Ascending aorta (tissue), 2 donors: ENCODE data around the gene CENPC. TPM values are rescaled to one million over a fixed set of nuclear protein-coding genes. Genes with fewer than 3 reads are reported as not detected.

Experiments used
- DNase-seq, 2 donors: peaks; one replicate each; pipeline ENCODE4 v3.0.0-alpha.2; 2019; ENCODE audit warnings: low spot score in 2 of 2
- H3K27ac ChIP-seq, 2 donors: fragments of 200-600 bp; sonication (generic); one replicate each; pipeline ENCODE4 v1.5.1; 2016 to 2017; ENCODE audit warnings: mild to moderate bottlenecking in 1 of 2
- H3K27me3 ChIP-seq: fragments of 200-600 bp; sonication (generic); one replicate; pipeline ENCODE4 v1.5.1; 2017
- H3K36me3 ChIP-seq, 2 donors: fragments of 200-600 bp; sonication (generic); one replicate each; pipeline ENCODE4 v1.5.1; 2016
- H3K4me1 ChIP-seq, 2 donors: fragments of 200-600 bp; sonication (generic); one replicate each; pipeline ENCODE4 v1.5.1; 2016 to 2017; ENCODE audit warnings: mild to moderate bottlenecking in 1 of 2
- H3K4me3 ChIP-seq, 2 donors: fragments of 200-600 bp; sonication (generic); one replicate each; pipeline ENCODE4 v1.5.1; 2016 to 2017; ENCODE audit warnings: mild to moderate bottlenecking in 1 of 2
- H3K9me3 ChIP-seq, 2 donors: fragments of 200-600 bp; sonication (generic); one replicate each; pipeline ENCODE4 v1.5.1; 2016
- CTCF ChIP-seq, 3 experiments: fragments of 200-600 bp in 2 of 3; fragments of 450-650 bp in 1 of 3; sonication (generic) in 2 of 3; IDR thresholded peaks; one replicate each; pipeline ENCODE4 v1.5.1; 2016 to 2019; ENCODE audit warnings: antibody characterized with exemption in 3 of 3, mild to moderate bottlenecking in 1 of 3, moderate library complexity in 1 of 3
- intact Hi-C: fragments of 100-400 bp; cut with DNase I; formaldehyde crosslinking; loops from one replicate; pipeline ENCODE4 v1.15.1; 2023
- total RNA-seq: library from RNA; depleted of rRNA; stranded (reverse); fragments of >200 nt; gene quantifications from one replicate; pipeline ENCODE4 v1.1.0, GENCODE V29; 2016

Gene CENPC
- total RNA-seq, 1 donor from 2014 or later: 5.7 TPM

- Histone ChIP-seq H3K36me3 (peaks cover 10 to 56% of the 10 kb centered on the region in 2 donors), H3K4me1 (no peaks in the 10 kb centered on the region), H3K4me3 (no peak overlapping the region), H3K9me3 (peaks cover 0 to 10% of the 10 kb centered on the region in 2 donors), H3K27me3 (no peaks in the 10 kb centered on the region), H3K27ac (no peak overlapping the region)
- TF ChIP-seq CTCF (IDR thresholded peaks at IDR 0.05): no peak
- intact Hi-C loops: no loop called here
- no peak for DNase-seq
Measured at GRCh38 chr4:67483868-67484602, 61.3 kb downstream of the CENPC start.

GRCh38 chr4:67480810-67481209 lies 64.5 kb downstream of the CENPC start:
- peaks cover 24 to 63% of the 10 kb centered on the region in 2 donors for H3K36me3 ChIP-seq
- peaks cover 0 to 31% of the 10 kb centered on the region in 2 donors for H3K9me3 ChIP-seq
- intact Hi-C loops: no loop called here
- no peak for DNase-seq
- TF ChIP-seq CTCF (IDR thresholded peaks at IDR 0.05): no peak
- H3K27ac ChIP-seq: no peak overlapping the region
- no peaks in the 10 kb centered on the region for H3K4me1 ChIP-seq
- H3K4me3 ChIP-seq: no peak overlapping the region
- no peaks in the 10 kb centered on the region for H3K27me3 ChIP-seq

DNA sequence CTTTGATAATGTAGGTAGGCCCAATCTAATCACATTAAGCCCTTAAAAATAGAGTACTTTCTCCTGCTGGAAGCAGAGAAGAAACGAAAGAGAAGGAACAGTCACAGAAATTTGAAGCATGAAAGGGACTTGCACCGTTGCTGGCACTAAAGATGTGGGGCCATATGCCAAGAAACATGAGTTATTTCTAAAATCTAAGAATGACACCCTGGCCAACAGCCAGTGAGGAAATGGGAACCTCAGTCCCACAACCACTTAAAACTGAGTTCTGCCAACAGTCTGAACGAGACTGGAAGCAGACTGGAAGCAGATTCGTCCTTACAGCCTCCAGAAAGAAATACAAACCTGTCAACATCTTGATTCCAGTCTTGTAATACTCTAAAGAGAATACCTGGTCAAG lies 70.1 kb downstream of the CENPC start:
- no peak for DNase-seq
- peaks cover 28 to 75% of the 10 kb centered on the region in 2 donors for H3K36me3 ChIP-seq
- H3K4me1 ChIP-seq: no peaks in the 10 kb centered on the region
- TF ChIP-seq CTCF (IDR thresholded peaks at IDR 0.05): no peak
- intact Hi-C loops: no loop called here
- peaks cover 0 to 25% of the 10 kb centered on the region in 2 donors for H3K9me3 ChIP-seq
- H3K27me3 ChIP-seq: no peaks in the 10 kb centered on the region
- H3K4me3 ChIP-seq: no peak overlapping the region
- H3K27ac ChIP-seq: no peak overlapping the region

DNA sequence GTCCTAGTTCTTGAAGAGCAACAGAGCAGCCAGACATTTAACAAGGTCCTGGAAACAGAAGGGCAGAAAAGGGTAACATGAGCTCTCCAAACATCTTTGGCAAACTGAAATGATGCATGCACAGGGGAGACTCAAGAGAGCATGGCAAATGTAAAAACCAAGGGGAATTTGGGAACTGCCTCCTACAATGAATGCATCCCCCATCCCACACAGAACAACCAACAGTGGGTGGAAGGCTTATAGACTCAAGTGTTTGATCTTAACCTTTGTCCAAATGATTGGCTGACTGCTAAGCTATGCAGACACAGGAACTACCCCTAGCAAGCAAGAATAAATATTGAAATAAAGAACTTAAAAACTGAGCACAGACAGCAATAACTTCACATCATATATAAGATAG lies 74.4 kb downstream of the CENPC start:
- H3K27me3 ChIP-seq: no peaks in the 10 kb centered on the region

GRCh38 chr4:67468830-67469229 lies 76.5 kb downstream of the CENPC start:
- Histone ChIP-seq H3K4me1 (no peaks in the 10 kb centered on the region), H3K36me3 (peaks cover 10 to 41% of the 10 kb centered on the region in 2 donors), H3K27ac (no peak overlapping the region), H3K4me3 (no peak overlapping the region), H3K9me3 (no peaks in the 10 kb centered on the region), H3K27me3 (no peaks in the 10 kb centered on the region)
- DNase-seq: no peak
- no peak for TF ChIP-seq CTCF (IDR thresholded peaks at IDR 0.05)
- intact Hi-C loops: no loop called here

More for the DNA sequence above, 74.4 kb downstream of the CENPC start:
- H3K27ac ChIP-seq: no peak overlapping the region
- H3K4me3 ChIP-seq: no peak overlapping the region
- DNase-seq: no peak
- TF ChIP-seq CTCF (IDR thresholded peaks at IDR 0.05): no peak
- peaks cover 19 to 61% of the 10 kb centered on the region in 2 donors for H3K36me3 ChIP-seq
- no peaks in the 10 kb centered on the region for H3K4me1 ChIP-seq
- intact Hi-C loops: no loop called here
- H3K9me3 ChIP-seq: no peaks in the 10 kb centered on the region
